WTC11 (cell line): Measurements from ENCODE around the gene LRIG1. TPM values are rescaled to one million over a fixed set of nuclear protein-coding genes. Genes with fewer than 3 reads are reported as not detected.

Experiments used
- ATAC-seq: fragments of 200-7000 bp; cut with Tn5 transposase; 2 replicates; pipeline ENCODE4 v1.10.0; 2021; ENCODE audit warnings: mild to moderate bottlenecking, moderate library complexity
- CTCF ChIA-PET: fragments of 300-600 bp; sonication (Branson Sonifier 250); formaldehyde crosslinking; loops from one replicate; lab custom pipeline; 2021; ENCODE audit warnings: antibody characterized with exemption; lab: Charles Lee
- POLR2A ChIA-PET: fragments of 350-600 bp; sonication (Branson Sonifier 250); formaldehyde crosslinking; loops from one replicate; lab custom pipeline; 2021; ENCODE audit warnings: antibody characterized with exemption; lab: Charles Lee
- DNase-seq: peaks from one replicate; pipeline ENCODE4 v3.0.0; 2021; ENCODE audit warnings: low spot score
- H3K27ac Mint-ChIP-seq: 2 replicates; pipeline ENCODE4 v1.8.0; 2021; ENCODE audit warnings: mixed read lengths
- H3K27me3 Mint-ChIP-seq: 2 replicates; pipeline ENCODE4 v1.8.0; 2021; ENCODE audit warnings: low read depth, mild to moderate bottlenecking, moderate library complexity, mixed read lengths
- H3K36me3 Mint-ChIP-seq: 2 replicates; pipeline ENCODE4 v1.8.0; 2021; ENCODE audit warnings: mixed read lengths
- H3K4me1 Mint-ChIP-seq: 2 replicates; pipeline ENCODE4 v1.8.0; 2022; ENCODE audit warnings: mixed read lengths
- H3K4me3 Mint-ChIP-seq: 2 replicates; pipeline ENCODE4 v1.8.0; 2021; ENCODE audit warnings: mild to moderate bottlenecking, moderate library complexity, mixed read lengths
- H3K9me3 Mint-ChIP-seq: 2 replicates; pipeline ENCODE4 v1.8.0; 2021; ENCODE audit warnings: mixed read lengths
- CBFB ChIP-seq: sonication (generic); formaldehyde crosslinking; IDR thresholded peaks from 2 replicates; pipeline ENCODE4 v1.8.1; 2022; ENCODE audit warnings: mild to moderate bottlenecking, low read depth, missing genetic modification reagents
- EMX1 ChIP-seq: fragments of 250-450 bp; sonication (Bioruptor Pico); IDR thresholded peaks from 2 replicates; pipeline ENCODE4 v1.8.0; 2021; ENCODE audit warnings: mild to moderate bottlenecking
- ETV6 ChIP-seq: sonication (generic); formaldehyde crosslinking; IDR thresholded peaks from 2 replicates; pipeline ENCODE4 v1.8.1; 2022; ENCODE audit warnings: mild to moderate bottlenecking, missing genetic modification reagents
- GABPB1 ChIP-seq: sonication (generic); formaldehyde crosslinking; IDR thresholded peaks from 2 replicates; pipeline ENCODE4 v1.8.1; 2023; ENCODE audit warnings: mild to moderate bottlenecking, missing genetic modification reagents
- JAZF1 ChIP-seq: fragments of 250-450 bp; sonication (Bioruptor Pico); IDR thresholded peaks from 2 replicates; pipeline ENCODE4 v1.9.0; 2021; ENCODE audit warnings: moderate library complexity, mild to moderate bottlenecking, inconsistent platforms
- NFE2L1 ChIP-seq: sonication (generic); formaldehyde crosslinking; IDR thresholded peaks from 2 replicates; pipeline ENCODE4 v1.8.1; 2023; ENCODE audit warnings: missing genetic modification reagents
- NR1H2 ChIP-seq: sonication (generic); formaldehyde crosslinking; IDR thresholded peaks from 2 replicates; pipeline ENCODE4 v1.9.0; 2021; ENCODE audit warnings: mild to moderate bottlenecking, moderate library complexity, missing genetic modification reagents
- NR2C2 ChIP-seq: sonication (generic); formaldehyde crosslinking; IDR thresholded peaks from 2 replicates; pipeline ENCODE4 v1.8.0; 2022; ENCODE audit warnings: mild to moderate bottlenecking, missing genetic modification reagents
- RORB ChIP-seq: fragments of 250-450 bp; sonication (Bioruptor Pico); IDR thresholded peaks from 2 replicates; pipeline ENCODE4 v1.9.0; 2021; ENCODE audit warnings: mild to moderate bottlenecking
- SMAD3 ChIP-seq: sonication (generic); formaldehyde crosslinking; IDR thresholded peaks from 2 replicates; pipeline ENCODE4 v1.8.0; 2022; ENCODE audit warnings: missing genetic modification reagents, mild to moderate bottlenecking, borderline replicate concordance
- TCF7 ChIP-seq: sonication (generic); formaldehyde crosslinking; IDR thresholded peaks from 2 replicates; pipeline ENCODE4 v1.8.0; 2022; ENCODE audit warnings: mild to moderate bottlenecking, low read depth, missing genetic modification reagents, moderate library complexity
- USF1 ChIP-seq: sonication (generic); formaldehyde crosslinking; IDR thresholded peaks from 2 replicates; pipeline ENCODE4 v1.8.0; 2022; ENCODE audit warnings: mild to moderate bottlenecking, missing genetic modification reagents
- ZNF219 ChIP-seq: sonication (generic); formaldehyde crosslinking; IDR thresholded peaks from 2 replicates; pipeline ENCODE4 v1.8.0; 2023; ENCODE audit warnings: missing genetic modification reagents, mild to moderate bottlenecking, borderline replicate concordance
- ZNF281 ChIP-seq: sonication (generic); formaldehyde crosslinking; IDR thresholded peaks from 2 replicates; pipeline ENCODE4 v1.8.0; 2023; ENCODE audit warnings: mild to moderate bottlenecking, missing genetic modification reagents
- ZNF416 ChIP-seq: fragments of 250-450 bp; sonication (Bioruptor Pico); IDR thresholded peaks from 2 replicates; pipeline ENCODE4 v1.9.0; 2021; ENCODE audit warnings: mild to moderate bottlenecking, inconsistent platforms
- ZNF423 ChIP-seq: fragments of 250-450 bp; sonication (Bioruptor Pico); IDR thresholded peaks from 2 replicates; pipeline ENCODE4 v2.1.2; 2022; ENCODE audit warnings: mild to moderate bottlenecking, moderate library complexity
- total RNA-seq: library from RNA; stranded (reverse); gene quantifications from 3 replicates; pipeline ENCODE4 v1.2.3, GENCODE V29; 2021
- TF ChIP-seq, protein P1 (sequence below): sonication (generic); formaldehyde crosslinking; IDR thresholded peaks from 2 replicates; pipeline ENCODE4 v1.8.0; 2023; ENCODE audit warnings: missing genetic modification reagents
- TF ChIP-seq, protein P2 (sequence below): sonication (generic); formaldehyde crosslinking; IDR thresholded peaks from 2 replicates; pipeline ENCODE4 v1.8.1; 2023; ENCODE audit warnings: mild to moderate bottlenecking, moderate library complexity, missing genetic modification reagents
- TF ChIP-seq, protein P3 (sequence below): sonication (generic); formaldehyde crosslinking; IDR thresholded peaks from 2 replicates; pipeline ENCODE4 v1.8.1; 2022; ENCODE audit warnings: low read depth, missing genetic modification reagents, borderline replicate concordance
- TF ChIP-seq, protein P4 (sequence below): fragments of 250-450 bp; sonication (Bioruptor Pico); IDR thresholded peaks from 2 replicates; pipeline ENCODE4 v2.1.2; 2022; ENCODE audit warnings: mild to moderate bottlenecking, moderate library complexity
- TF ChIP-seq, protein P5 (sequence below): fragments of 200-600 bp; IDR thresholded peaks from 2 replicates; pipeline ENCODE4 v1.8.0; 2022; ENCODE audit warnings: antibody characterized with exemption

LRIG1 gene
- total RNA-seq, 1 experiment from 2014 or later, result 105 TPM

GRCh38 chr3:66508461-66508860 is 7.6 kb upstream of the LRIG1 start:
- H3K4me1 Mint-ChIP-seq, result peaks cover 16% of the 10 kb centered on the region
- H3K27ac Mint-ChIP-seq, result no peak overlapping the region
- ATAC-seq (no peak), DNase-seq (no peak)
- no peak overlapping the region for H3K4me3 Mint-ChIP-seq
- peaks cover 13% of the 10 kb centered on the region; the same call in 1 of the 2 replicates for H3K9me3 Mint-ChIP-seq
- TF ChIP-seq, protein P1, sequence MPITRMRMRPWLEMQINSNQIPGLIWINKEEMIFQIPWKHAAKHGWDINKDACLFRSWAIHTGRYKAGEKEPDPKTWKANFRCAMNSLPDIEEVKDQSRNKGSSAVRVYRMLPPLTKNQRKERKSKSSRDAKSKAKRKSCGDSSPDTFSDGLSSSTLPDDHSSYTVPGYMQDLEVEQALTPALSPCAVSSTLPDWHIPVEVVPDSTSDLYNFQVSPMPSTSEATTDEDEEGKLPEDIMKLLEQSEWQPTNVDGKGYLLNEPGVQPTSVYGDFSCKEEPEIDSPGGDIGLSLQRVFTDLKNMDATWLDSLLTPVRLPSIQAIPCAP, result no peak
- TF ChIP-seq CBFB (CRISPR knock-in tag) (no peak), ETV6 (CRISPR knock-in tag) (no peak), NR2C2 (CRISPR knock-in tag) (no peak), NR1H2 (CRISPR knock-in tag) (no peak), JAZF1 (no peak), TCF7 (CRISPR knock-in tag) (no peak), USF1 (CRISPR knock-in tag) (no peak), EMX1 (no peak), ZNF423 (no peak), ZNF416 (CRISPR knock-in tag) (no peak), GABPB1 (CRISPR knock-in tag) (no peak)
- TF ChIP-seq, protein P2, sequence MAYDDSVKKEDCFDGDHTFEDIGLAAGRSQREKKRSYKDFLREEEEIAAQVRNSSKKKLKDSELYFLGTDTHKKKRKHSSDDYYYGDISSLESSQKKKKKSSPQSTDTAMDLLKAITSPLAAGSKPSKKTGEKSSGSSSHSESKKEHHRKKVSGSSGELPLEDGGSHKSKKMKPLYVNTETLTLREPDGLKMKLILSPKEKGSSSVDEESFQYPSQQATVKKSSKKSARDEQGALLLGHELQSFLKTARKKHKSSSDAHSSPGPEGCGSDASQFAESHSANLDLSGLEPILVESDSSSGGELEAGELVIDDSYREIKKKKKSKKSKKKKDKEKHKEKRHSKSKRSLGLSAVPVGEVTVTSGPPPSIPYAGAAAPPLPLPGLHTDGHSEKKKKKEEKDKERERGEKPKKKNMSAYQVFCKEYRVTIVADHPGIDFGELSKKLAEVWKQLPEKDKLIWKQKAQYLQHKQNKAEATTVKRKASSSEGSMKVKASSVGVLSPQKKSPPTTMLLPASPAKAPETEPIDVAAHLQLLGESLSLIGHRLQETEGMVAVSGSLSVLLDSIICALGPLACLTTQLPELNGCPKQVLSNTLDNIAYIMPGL, result no peak
- TF ChIP-seq, protein P3, sequence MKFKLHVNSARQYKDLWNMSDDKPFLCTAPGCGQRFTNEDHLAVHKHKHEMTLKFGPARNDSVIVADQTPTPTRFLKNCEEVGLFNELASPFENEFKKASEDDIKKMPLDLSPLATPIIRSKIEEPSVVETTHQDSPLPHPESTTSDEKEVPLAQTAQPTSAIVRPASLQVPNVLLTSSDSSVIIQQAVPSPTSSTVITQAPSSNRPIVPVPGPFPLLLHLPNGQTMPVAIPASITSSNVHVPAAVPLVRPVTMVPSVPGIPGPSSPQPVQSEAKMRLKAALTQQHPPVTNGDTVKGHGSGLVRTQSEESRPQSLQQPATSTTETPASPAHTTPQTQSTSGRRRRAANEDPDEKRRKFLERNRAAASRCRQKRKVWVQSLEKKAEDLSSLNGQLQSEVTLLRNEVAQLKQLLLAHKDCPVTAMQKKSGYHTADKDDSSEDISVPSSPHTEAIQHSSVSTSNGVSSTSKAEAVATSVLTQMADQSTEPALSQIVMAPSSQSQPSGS (CRISPR knock-in tag), result no peak
- TF ChIP-seq, protein P4, sequence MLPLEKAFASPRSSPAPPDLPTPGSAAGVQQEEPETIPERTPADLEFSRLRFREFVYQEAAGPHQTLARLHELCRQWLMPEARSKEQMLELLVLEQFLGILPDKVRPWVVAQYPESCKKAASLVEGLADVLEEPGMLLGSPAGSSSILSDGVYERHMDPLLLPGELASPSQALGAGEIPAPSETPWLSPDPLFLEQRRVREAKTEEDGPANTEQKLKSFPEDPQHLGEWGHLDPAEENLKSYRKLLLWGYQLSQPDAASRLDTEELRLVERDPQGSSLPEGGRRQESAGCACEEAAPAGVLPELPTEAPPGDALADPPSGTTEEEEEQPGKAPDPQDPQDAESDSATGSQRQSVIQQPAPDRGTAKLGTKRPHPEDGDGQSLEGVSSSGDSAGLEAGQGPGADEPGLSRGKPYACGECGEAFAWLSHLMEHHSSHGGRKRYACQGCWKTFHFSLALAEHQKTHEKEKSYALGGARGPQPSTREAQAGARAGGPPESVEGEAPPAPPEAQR (CRISPR knock-in tag), result no peak
- H3K27me3 Mint-ChIP-seq, result no peaks in the 10 kb centered on the region; the same call in 1 of the 2 replicates
- POLR2A ChIA-PET, result no interaction called here
- CTCF ChIA-PET, result interaction anchor here (1.2 kb wide), 1 partner anchor 64 kb away, joined by 4 read pairs; no protein-coding TSS in a partner anchor
- no peaks in the 10 kb centered on the region for H3K36me3 Mint-ChIP-seq

GRCh38 chr3:66507423-66508260 is 6.8 kb upstream of the LRIG1 start:
- ATAC-seq (no peak), DNase-seq (no peak)
- peaks cover 24% of the 10 kb centered on the region for H3K4me1 Mint-ChIP-seq
- H3K27ac Mint-ChIP-seq, result no peak overlapping the region
- H3K36me3 Mint-ChIP-seq, result no peaks in the 10 kb centered on the region
- H3K27me3 Mint-ChIP-seq, result no peaks in the 10 kb centered on the region
- ChIA-PET POLR2A (interaction anchor here (0.7 kb wide), 1 partner anchor 1121 kb away, joined by 4 read pairs; no protein-coding TSS in a partner anchor), CTCF (interaction anchor here (0.9 to 1.2 kb wide), 2 partner anchors 24 to 65 kb away, joined by 3 to 4 read pairs; no protein-coding TSS in a partner anchor)
- H3K9me3 Mint-ChIP-seq, result peaks cover 9% of the 10 kb centered on the region; the same call in 1 of the 2 replicates
- no peak overlapping the region for H3K4me3 Mint-ChIP-seq
- TF ChIP-seq, protein P5, sequence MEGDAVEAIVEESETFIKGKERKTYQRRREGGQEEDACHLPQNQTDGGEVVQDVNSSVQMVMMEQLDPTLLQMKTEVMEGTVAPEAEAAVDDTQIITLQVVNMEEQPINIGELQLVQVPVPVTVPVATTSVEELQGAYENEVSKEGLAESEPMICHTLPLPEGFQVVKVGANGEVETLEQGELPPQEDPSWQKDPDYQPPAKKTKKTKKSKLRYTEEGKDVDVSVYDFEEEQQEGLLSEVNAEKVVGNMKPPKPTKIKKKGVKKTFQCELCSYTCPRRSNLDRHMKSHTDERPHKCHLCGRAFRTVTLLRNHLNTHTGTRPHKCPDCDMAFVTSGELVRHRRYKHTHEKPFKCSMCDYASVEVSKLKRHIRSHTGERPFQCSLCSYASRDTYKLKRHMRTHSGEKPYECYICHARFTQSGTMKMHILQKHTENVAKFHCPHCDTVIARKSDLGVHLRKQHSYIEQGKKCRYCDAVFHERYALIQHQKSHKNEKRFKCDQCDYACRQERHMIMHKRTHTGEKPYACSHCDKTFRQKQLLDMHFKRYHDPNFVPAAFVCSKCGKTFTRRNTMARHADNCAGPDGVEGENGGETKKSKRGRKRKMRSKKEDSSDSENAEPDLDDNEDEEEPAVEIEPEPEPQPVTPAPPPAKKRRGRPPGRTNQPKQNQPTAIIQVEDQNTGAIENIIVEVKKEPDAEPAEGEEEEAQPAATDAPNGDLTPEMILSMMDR, result no peak
- TF ChIP-seq NFE2L1 (CRISPR knock-in tag) (no peak), ZNF219 (CRISPR knock-in tag) (no peak), SMAD3 (CRISPR knock-in tag) (no peak), ZNF281 (CRISPR knock-in tag) (no peak), TCF7 (CRISPR knock-in tag) (no peak), RORB (CRISPR knock-in tag) (no peak)
